ENCODE data around the gene PSIP1. TPM values are rescaled to one million over a fixed set of nuclear protein-coding genes. Genes with fewer than 3 reads are reported as not detected.

Gene PSIP1
- total RNA-seq, 1 experiment from 2014 or later = 302 TPM

DNA sequence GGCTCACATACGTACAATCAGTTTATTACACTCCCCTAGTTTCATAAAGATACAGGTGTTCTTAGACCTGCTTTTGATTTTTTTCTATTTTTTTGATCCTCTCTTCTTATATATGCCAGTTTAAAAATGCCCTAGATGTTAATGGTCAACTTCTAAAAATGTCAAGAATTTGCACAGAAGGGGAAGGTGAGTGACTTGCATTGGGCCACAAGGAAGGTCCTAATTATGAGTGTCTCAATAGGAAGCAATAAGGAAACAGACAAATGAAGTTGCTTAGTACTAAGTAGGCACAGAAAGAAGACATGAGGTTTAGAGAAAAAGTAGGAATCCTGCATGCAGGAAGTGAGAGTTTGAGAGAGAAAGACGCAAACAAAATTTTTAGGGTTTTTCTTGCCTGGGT is 38.8 kb upstream of the PSIP1 start:
- no peak overlapping the region for H3K27ac Mint-ChIP-seq
- ATAC-seq (no peak), DNase-seq (ENCODE audit: low spot score) (no peak)
- H3K4me3 Mint-ChIP-seq = no peak overlapping the region
- TF ChIP-seq, protein P1, sequence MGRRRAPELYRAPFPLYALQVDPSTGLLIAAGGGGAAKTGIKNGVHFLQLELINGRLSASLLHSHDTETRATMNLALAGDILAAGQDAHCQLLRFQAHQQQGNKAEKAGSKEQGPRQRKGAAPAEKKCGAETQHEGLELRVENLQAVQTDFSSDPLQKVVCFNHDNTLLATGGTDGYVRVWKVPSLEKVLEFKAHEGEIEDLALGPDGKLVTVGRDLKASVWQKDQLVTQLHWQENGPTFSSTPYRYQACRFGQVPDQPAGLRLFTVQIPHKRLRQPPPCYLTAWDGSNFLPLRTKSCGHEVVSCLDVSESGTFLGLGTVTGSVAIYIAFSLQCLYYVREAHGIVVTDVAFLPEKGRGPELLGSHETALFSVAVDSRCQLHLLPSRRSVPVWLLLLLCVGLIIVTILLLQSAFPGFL (CRISPR knock-in tag; IDR thresholded peaks at IDR 0.05; ENCODE audit: borderline replicate concordance) = no peak
- TF ChIP-seq RELA (CRISPR knock-in tag; IDR thresholded peaks at IDR 0.05; ENCODE audit: borderline replicate concordance) = no peak
- no peak for TF ChIP-seq RORB (CRISPR knock-in tag; IDR thresholded peaks at IDR 0.05)
- TF ChIP-seq CREM (CRISPR knock-in tag; IDR thresholded peaks at IDR 0.05) = no peak
- TF ChIP-seq, protein P2, sequence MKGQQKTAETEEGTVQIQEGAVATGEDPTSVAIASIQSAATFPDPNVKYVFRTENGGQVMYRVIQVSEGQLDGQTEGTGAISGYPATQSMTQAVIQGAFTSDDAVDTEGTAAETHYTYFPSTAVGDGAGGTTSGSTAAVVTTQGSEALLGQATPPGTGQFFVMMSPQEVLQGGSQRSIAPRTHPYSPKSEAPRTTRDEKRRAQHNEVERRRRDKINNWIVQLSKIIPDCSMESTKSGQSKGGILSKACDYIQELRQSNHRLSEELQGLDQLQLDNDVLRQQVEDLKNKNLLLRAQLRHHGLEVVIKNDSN (CRISPR knock-in tag; IDR thresholded peaks at IDR 0.05) = no peak
- no peak for TF ChIP-seq NFYB (CRISPR knock-in tag; conservative IDR thresholded peaks at IDR 0.05; ENCODE audit: low read depth)
- no peak for TF ChIP-seq HMGA2 (CRISPR knock-in tag; IDR thresholded peaks at IDR 0.05)
- TF ChIP-seq, protein P3, sequence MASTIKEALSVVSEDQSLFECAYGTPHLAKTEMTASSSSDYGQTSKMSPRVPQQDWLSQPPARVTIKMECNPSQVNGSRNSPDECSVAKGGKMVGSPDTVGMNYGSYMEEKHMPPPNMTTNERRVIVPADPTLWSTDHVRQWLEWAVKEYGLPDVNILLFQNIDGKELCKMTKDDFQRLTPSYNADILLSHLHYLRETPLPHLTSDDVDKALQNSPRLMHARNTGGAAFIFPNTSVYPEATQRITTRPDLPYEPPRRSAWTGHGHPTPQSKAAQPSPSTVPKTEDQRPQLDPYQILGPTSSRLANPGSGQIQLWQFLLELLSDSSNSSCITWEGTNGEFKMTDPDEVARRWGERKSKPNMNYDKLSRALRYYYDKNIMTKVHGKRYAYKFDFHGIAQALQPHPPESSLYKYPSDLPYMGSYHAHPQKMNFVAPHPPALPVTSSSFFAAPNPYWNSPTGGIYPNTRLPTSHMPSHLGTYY (CRISPR knock-in tag; IDR thresholded peaks at IDR 0.05) = no peak
- POLR2A ChIA-PET = no interaction called here
- CTCF ChIA-PET = no interaction called here
- H3K36me3 Mint-ChIP-seq = no peaks in the 10 kb centered on the region
- H3K4me1 Mint-ChIP-seq = peaks cover 7% of the 10 kb centered on the region
- no peaks in the 10 kb centered on the region; the same call in 1 of the 2 replicates for H3K27me3 Mint-ChIP-seq (ENCODE audit: low read depth)
- H3K9me3 Mint-ChIP-seq = peaks cover 3% of the 10 kb centered on the region

DNA sequence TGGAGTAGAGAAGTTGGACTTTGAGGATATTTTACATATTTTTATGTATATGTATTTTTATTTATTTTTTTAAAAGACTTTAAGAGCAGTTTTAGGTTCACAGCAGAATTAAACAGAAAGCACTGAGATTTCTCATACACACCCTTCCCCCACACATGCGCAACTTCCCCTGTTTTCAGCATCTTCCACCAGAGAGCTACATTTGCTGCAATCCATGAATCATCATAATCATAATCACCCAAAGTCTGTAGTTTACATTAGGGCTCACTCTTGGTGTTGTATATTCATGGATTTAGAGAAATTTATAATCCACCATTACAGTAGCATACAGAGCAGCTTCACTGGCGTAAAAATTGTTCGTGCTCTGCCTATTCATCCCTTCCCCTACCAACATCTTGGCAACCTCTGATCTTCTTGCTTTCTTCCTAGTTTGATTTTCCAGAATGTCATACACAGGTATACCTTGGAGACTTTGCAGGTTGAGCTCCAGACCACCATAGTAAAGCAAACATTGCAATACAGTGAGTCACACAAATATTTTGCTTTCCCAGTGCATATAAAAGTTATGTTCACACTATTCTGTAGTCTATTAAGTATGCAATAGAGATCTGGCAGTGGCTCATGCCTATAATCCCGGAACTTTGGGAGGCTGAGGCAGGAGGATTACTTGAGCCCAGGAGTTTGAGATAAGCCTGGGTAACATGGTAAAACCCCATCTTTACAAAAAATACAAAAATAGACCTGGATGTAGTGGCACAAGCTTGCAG is 32.5 kb upstream of the PSIP1 start:
- no peaks in the 10 kb centered on the region for H3K36me3 Mint-ChIP-seq
- no peak for ATAC-seq
- CTCF ChIA-PET = interaction anchor here (1.4 to 2.1 kb wide), 3 partner anchors 9 to 79 kb away, joined by 4 to 6 read pairs (median 4); partner anchors contain the start of gene CCDC171
- peaks cover 6% of the 10 kb centered on the region; the same call in 1 of the 2 replicates for H3K4me1 Mint-ChIP-seq
- no peak overlapping the region for H3K4me3 Mint-ChIP-seq
- H3K27me3 Mint-ChIP-seq (ENCODE audit: low read depth) = no peaks in the 10 kb centered on the region; the same call in 1 of the 2 replicates
- no peak overlapping the region for H3K27ac Mint-ChIP-seq
- POLR2A ChIA-PET = no interaction called here
- H3K9me3 Mint-ChIP-seq = peaks cover 9% of the 10 kb centered on the region
- no peak for DNase-seq (ENCODE audit: low spot score)
- TF ChIP-seq FOXP1 (CRISPR knock-in tag; IDR thresholded peaks at IDR 0.05; ENCODE audit: borderline replicate concordance) (no peak), FOXK1 (CRISPR knock-in tag; IDR thresholded peaks at IDR 0.05) (no peak), NFE2L1 (CRISPR knock-in tag; IDR thresholded peaks at IDR 0.05) (no peak), RORB (CRISPR knock-in tag; IDR thresholded peaks at IDR 0.05) (no peak), ZNF671 (CRISPR knock-in tag; IDR thresholded peaks at IDR 0.05) (no peak), ZNF121 (CRISPR knock-in tag; IDR thresholded peaks at IDR 0.05) (no peak), TCF7 (CRISPR knock-in tag; IDR thresholded peaks at IDR 0.05; ENCODE audit: low read depth) (no peak)
- TF ChIP-seq, protein P4, sequence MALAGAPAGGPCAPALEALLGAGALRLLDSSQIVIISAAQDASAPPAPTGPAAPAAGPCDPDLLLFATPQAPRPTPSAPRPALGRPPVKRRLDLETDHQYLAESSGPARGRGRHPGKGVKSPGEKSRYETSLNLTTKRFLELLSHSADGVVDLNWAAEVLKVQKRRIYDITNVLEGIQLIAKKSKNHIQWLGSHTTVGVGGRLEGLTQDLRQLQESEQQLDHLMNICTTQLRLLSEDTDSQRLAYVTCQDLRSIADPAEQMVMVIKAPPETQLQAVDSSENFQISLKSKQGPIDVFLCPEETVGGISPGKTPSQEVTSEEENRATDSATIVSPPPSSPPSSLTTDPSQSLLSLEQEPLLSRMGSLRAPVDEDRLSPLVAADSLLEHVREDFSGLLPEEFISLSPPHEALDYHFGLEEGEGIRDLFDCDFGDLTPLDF (CRISPR knock-in tag; IDR thresholded peaks at IDR 0.05) = no peak
- TF ChIP-seq, protein P5, sequence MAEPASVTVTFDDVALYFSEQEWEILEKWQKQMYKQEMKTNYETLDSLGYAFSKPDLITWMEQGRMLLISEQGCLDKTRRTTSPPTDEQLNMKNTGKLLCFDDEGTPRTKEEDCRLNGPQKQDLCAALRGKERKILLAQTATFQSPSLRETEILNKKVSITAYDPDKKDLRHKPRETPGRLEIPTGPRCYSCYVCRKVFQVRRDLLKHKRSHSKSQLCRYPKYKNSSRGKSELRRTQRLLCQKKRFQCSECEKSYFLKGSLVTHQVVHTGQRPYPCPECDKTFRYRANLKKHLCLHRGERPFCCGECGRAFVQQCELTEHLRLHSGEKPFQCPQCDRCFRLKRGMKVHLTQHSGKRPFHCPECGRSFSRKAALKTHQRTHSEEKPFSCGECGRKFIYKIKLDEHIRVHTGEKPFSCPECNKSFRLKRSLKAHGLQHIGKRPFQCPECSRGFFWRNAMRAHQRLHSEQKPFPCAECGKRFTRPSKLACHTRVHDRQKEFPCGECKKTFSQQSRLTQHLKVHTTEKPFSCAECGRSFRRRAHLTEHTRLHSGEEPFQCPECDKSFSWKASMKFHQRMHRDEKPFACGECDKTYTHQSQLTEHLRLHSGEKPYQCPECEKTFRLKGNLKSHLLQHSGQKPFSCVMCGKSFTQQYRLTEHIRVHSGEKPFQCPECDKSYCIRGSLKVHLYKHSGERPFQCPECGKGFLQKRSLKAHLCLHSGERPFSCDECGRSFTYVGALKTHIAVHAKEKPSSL (CRISPR knock-in tag; conservative IDR thresholded peaks at IDR 0.05) = no peak
- TF ChIP-seq, protein P6, sequence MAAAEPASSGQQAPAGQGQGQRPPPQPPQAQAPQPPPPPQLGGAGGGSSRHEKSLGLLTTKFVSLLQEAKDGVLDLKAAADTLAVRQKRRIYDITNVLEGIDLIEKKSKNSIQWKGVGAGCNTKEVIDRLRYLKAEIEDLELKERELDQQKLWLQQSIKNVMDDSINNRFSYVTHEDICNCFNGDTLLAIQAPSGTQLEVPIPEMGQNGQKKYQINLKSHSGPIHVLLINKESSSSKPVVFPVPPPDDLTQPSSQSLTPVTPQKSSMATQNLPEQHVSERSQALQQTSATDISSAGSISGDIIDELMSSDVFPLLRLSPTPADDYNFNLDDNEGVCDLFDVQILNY (CRISPR knock-in tag; IDR thresholded peaks at IDR 0.05) = no peak
- TF ChIP-seq, protein P7, sequence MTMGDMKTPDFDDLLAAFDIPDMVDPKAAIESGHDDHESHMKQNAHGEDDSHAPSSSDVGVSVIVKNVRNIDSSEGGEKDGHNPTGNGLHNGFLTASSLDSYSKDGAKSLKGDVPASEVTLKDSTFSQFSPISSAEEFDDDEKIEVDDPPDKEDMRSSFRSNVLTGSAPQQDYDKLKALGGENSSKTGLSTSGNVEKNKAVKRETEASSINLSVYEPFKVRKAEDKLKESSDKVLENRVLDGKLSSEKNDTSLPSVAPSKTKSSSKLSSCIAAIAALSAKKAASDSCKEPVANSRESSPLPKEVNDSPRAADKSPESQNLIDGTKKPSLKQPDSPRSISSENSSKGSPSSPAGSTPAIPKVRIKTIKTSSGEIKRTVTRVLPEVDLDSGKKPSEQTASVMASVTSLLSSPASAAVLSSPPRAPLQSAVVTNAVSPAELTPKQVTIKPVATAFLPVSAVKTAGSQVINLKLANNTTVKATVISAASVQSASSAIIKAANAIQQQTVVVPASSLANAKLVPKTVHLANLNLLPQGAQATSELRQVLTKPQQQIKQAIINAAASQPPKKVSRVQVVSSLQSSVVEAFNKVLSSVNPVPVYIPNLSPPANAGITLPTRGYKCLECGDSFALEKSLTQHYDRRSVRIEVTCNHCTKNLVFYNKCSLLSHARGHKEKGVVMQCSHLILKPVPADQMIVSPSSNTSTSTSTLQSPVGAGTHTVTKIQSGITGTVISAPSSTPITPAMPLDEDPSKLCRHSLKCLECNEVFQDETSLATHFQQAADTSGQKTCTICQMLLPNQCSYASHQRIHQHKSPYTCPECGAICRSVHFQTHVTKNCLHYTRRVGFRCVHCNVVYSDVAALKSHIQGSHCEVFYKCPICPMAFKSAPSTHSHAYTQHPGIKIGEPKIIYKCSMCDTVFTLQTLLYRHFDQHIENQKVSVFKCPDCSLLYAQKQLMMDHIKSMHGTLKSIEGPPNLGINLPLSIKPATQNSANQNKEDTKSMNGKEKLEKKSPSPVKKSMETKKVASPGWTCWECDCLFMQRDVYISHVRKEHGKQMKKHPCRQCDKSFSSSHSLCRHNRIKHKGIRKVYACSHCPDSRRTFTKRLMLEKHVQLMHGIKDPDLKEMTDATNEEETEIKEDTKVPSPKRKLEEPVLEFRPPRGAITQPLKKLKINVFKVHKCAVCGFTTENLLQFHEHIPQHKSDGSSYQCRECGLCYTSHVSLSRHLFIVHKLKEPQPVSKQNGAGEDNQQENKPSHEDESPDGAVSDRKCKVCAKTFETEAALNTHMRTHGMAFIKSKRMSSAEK (CRISPR knock-in tag; IDR thresholded peaks at IDR 0.05; ENCODE audit: borderline replicate concordance) = no peak
- TF ChIP-seq, protein P8, sequence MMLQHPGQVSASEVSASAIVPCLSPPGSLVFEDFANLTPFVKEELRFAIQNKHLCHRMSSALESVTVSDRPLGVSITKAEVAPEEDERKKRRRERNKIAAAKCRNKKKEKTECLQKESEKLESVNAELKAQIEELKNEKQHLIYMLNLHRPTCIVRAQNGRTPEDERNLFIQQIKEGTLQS (CRISPR knock-in tag; conservative IDR thresholded peaks at IDR 0.05) = no peak

All from WTC11 (cell line).